GM10266 (cell line): Measurements from ENCODE around the gene CLDND2.
A peak's percentile ranks its signal among the peaks of the same experiment; 100 is the strongest.

Source experiments
- DNase-seq: peaks from one replicate; pipeline ENCODE4 v3.0.0; 2012; ENCODE audit errors: extremely low spot score
- TF ChIP-seq, protein P1 (sequence below): IDR thresholded peaks from 2 replicates; pipeline ENCODE4 v1.5.1; 2012; ENCODE audit warnings: mild to moderate bottlenecking, low read depth; ENCODE audit not compliant: control insufficient read depth, insufficient read depth; ENCODE audit errors: missing control alignments

Gene CLDND2

GRCh38 chr19:51333836-51334460 is 34.9 kb downstream of the CLDND2 start:
- DNase-seq = no peak
- TF ChIP-seq, protein P1, sequence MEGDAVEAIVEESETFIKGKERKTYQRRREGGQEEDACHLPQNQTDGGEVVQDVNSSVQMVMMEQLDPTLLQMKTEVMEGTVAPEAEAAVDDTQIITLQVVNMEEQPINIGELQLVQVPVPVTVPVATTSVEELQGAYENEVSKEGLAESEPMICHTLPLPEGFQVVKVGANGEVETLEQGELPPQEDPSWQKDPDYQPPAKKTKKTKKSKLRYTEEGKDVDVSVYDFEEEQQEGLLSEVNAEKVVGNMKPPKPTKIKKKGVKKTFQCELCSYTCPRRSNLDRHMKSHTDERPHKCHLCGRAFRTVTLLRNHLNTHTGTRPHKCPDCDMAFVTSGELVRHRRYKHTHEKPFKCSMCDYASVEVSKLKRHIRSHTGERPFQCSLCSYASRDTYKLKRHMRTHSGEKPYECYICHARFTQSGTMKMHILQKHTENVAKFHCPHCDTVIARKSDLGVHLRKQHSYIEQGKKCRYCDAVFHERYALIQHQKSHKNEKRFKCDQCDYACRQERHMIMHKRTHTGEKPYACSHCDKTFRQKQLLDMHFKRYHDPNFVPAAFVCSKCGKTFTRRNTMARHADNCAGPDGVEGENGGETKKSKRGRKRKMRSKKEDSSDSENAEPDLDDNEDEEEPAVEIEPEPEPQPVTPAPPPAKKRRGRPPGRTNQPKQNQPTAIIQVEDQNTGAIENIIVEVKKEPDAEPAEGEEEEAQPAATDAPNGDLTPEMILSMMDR = no peak

- no peak for DNase-seq
These were observed 37.1 kb downstream of the CLDND2 start for GRCh38 chr19:51331716-51332115.

GRCh38 chr19:51331193-51331592 is 37.6 kb downstream of the CLDND2 start:
- TF ChIP-seq, protein P1 = no peak
- no peak for DNase-seq

More at GRCh38 chr19:51331716-51332115, 37.1 kb downstream of the CLDND2 start:
- TF ChIP-seq, protein P1 = no peak

DNA sequence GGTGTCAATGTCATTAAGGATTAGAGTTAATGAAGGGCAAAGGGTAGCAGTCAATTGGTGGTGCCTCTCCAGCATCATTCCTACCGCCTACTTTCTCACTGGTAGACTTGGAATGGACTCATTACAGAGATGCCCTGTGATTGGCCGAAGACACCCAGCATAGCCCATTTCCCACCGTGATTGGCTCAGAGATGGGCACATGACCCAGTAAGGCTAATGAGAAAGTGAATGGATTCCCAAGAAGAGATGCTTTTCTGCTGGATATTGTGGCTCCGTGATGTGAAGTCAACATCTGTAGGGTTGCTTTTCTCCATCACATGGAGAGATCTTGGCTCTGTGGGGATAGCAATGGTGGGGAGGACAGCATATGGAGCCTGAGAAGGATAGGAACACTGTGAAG is 38.4 kb downstream of the CLDND2 start:
- TF ChIP-seq, protein P1 = no peak
- no peak for DNase-seq

DNA sequence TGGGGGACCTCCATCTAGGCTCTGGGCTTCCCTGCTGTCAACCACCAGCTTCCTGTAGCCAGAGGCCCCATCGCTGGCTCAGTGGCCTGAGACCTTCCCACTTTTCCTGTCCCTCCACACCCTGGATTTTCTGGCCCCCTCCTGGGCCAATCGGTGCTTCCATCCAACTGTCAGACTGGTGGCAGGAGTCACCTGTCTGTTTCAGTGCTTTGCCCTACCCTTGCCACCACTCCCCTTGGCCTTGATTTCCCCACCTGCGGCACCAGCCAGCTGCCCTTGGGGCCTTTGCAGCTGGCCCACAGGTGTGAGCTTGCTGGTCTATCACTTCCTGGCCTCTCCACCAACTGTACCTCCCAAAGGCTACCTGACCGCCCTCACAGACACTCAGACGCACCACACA is 39.4 kb downstream of the CLDND2 start:
- TF ChIP-seq, protein P1 = no peak
- DNase-seq = no peak

GRCh38 chr19:51327066-51328001 is 41.5 kb downstream of the CLDND2 start:
- TF ChIP-seq, protein P1 = peak; percentile 8
- DNase-seq = peak; percentile 89
